Natural killer cell (primary cell): Measurements from ENCODE around the gene SNX19. TPM values are rescaled to one million over a fixed set of nuclear protein-coding genes. Genes with fewer than 3 reads are reported as not detected.

Experiments used
- ATAC-seq, 3 donors: fragments of 150-1000 bp in 2 of 3; fragments of 200-7000 bp in 1 of 3; cut with Tn5 transposase; 1 replicate in 1 of 3; 2 replicates in 2 of 3; pipeline ENCODE4 v1.10.0; 2021; ENCODE audit warnings: mild to moderate bottlenecking in 2 of 3, moderate library complexity in 2 of 3
- DNase-seq, 2 donors: peaks; one replicate each; pipeline versions ENCODE4 v3.0.0 to v3.0.0-alpha.2; 2013 to 2021; ENCODE audit warnings: mixed read lengths in 1 of 2
- H3K27ac ChIP-seq: one replicate; pipeline ENCODE4 v1.5.1; 2013; ENCODE audit warnings: mild to moderate bottlenecking, low read length
- H3K27me3 ChIP-seq: one replicate; pipeline ENCODE4 v1.6.1; 2013; ENCODE audit warnings: low read length; ENCODE audit not compliant: control insufficient read depth, insufficient read depth
- H3K36me3 ChIP-seq: one replicate; pipeline ENCODE4 v1.6.1; 2013; ENCODE audit warnings: low read length; ENCODE audit not compliant: control insufficient read depth, insufficient read depth
- H3K4me1 ChIP-seq: one replicate; pipeline ENCODE4 v1.6.1; 2013; ENCODE audit warnings: low read length; ENCODE audit not compliant: control insufficient read depth, insufficient read depth
- H3K4me3 ChIP-seq: one replicate; pipeline ENCODE4 v1.5.1; 2013; ENCODE audit warnings: low read length
- H3K9me3 ChIP-seq: one replicate; pipeline ENCODE4 v1.6.1; 2013; ENCODE audit warnings: low read length; ENCODE audit not compliant: control insufficient read depth, insufficient read depth
- H3K27ac Mint-ChIP-seq, 2 donors: one replicate each; pipeline ENCODE4 v1.8.0; 2022; ENCODE audit warnings: mild to moderate bottlenecking in 2 of 2, mixed read lengths in 2 of 2, moderate library complexity in 1 of 2
- H3K27me3 Mint-ChIP-seq, 2 donors: one replicate each; pipeline ENCODE4 v1.8.0; 2022; ENCODE audit warnings: low read depth in 2 of 2, mixed read lengths in 2 of 2
- H3K36me3 Mint-ChIP-seq: one replicate; pipeline ENCODE4 v1.8.0; 2022; ENCODE audit warnings: mixed read lengths
- H3K4me1 Mint-ChIP-seq, 2 donors: one replicate each; pipeline ENCODE4 v1.8.0; 2022; ENCODE audit warnings: mixed read lengths in 2 of 2
- H3K4me3 Mint-ChIP-seq: one replicate; pipeline ENCODE4 v1.8.0; 2022; ENCODE audit warnings: mild to moderate bottlenecking, moderate library complexity, mixed read lengths
- H3K9me3 Mint-ChIP-seq, 2 donors: one replicate each; pipeline ENCODE4 v1.8.0; 2022; ENCODE audit warnings: mixed read lengths in 2 of 2
- WGBS: methylation state at CpG from one replicate; pipeline ENCODE4 v1.1.7; 2013; ENCODE audit warnings: missing lambda C conversion rate; ENCODE audit not compliant: insufficient coverage; 5-methylcytosine and 5-hydroxymethylcytosine counted together
- intact Hi-C: fragments of 100-400 bp; cut with micrococcal nuclease; formaldehyde crosslinking; loops from one replicate; pipeline ENCODE4 v1.14.2; 2022
- total RNA-seq, 4 donors: library from RNA; stranded (reverse); fragments of 120-200 nt in 1 of 4; gene quantifications; one replicate each; pipeline versions ENCODE4 v1.2.3 to v1.2.4, GENCODE V29; 2013 to 2022
- TF ChIP-seq, protein P1 (sequence below): fragments of 200-600 bp; IDR thresholded peaks from one replicate; pipeline ENCODE4 v1.8.0; 2022; ENCODE audit warnings: antibody characterized with exemption

Gene SNX19
- total RNA-seq, 3 donors from 2014 or later (not counting 1 experiment from before 2014, with no cell fraction given), result 65.4 to 76.6 (median 72.0) TPM

DNA sequence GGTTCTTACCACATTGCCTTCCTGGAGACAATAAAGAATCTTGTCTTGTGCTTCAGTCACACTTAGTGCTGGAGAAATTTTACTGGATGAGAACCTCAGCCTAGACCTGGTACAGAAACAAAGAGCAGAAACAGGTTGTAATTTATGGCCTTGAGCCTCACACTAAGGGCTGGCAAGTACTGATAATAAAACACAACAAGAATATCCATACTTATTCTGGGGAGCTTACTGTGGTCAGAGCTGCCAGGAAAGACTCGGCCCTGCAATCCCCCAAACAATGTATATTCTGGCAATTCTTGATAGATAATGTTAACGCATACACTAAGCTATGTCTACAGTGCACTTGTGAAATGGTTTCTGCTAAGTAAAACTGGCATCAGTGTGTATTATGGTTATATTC, 9.7 kb downstream of the SNX19 start:
- Mint-ChIP-seq H3K4me1 (peaks cover 22 to 26% of the 10 kb centered on the region in 2 donors), H3K4me3 (no peak overlapping the region), H3K27me3 (no peaks in the 10 kb centered on the region), H3K9me3 (no peaks in the 10 kb centered on the region), H3K27ac (no peak overlapping the region), H3K36me3 (peaks cover 59% of the 10 kb centered on the region)
- peaks cover 78% of the 10 kb centered on the region for H3K36me3 ChIP-seq
- H3K4me3 ChIP-seq, result no peak overlapping the region
- no peaks in the 10 kb centered on the region for H3K4me1 ChIP-seq
- ATAC-seq (no peak), DNase-seq (no peak)
- H3K27ac ChIP-seq, result no peak overlapping the region
- no peaks in the 10 kb centered on the region for H3K27me3 ChIP-seq
- TF ChIP-seq, protein P1, sequence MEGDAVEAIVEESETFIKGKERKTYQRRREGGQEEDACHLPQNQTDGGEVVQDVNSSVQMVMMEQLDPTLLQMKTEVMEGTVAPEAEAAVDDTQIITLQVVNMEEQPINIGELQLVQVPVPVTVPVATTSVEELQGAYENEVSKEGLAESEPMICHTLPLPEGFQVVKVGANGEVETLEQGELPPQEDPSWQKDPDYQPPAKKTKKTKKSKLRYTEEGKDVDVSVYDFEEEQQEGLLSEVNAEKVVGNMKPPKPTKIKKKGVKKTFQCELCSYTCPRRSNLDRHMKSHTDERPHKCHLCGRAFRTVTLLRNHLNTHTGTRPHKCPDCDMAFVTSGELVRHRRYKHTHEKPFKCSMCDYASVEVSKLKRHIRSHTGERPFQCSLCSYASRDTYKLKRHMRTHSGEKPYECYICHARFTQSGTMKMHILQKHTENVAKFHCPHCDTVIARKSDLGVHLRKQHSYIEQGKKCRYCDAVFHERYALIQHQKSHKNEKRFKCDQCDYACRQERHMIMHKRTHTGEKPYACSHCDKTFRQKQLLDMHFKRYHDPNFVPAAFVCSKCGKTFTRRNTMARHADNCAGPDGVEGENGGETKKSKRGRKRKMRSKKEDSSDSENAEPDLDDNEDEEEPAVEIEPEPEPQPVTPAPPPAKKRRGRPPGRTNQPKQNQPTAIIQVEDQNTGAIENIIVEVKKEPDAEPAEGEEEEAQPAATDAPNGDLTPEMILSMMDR, result no peak
- 96% methylated on average over 2 of the region's 2 CpGs for WGBS
- H3K9me3 ChIP-seq, result no peaks in the 10 kb centered on the region
- intact Hi-C loops, result no loop called here

DNA sequence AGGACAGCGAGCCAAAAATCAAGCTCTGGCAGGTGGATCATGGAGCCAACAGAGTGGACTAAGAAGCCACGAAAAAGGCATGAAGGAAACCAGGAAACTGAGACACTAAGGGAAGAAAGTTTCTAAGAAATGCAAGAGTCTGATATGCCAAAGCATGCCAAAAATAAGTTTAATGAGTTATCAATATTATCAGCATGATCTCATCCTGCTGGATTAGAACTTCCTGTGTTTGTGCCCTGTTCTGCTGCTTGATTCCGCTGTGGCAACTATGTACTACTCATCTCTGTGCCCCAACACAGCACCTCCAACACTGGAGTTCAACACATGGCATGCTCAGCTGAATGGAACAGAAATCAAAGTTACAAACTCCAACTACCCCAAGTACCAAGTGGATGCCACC, 10.8 kb downstream of the SNX19 start:
- no peak for ATAC-seq
- Histone ChIP-seq H3K36me3 (peaks cover 89% of the 10 kb centered on the region), H3K4me3 (no peak overlapping the region), H3K27me3 (no peaks in the 10 kb centered on the region), H3K9me3 (no peaks in the 10 kb centered on the region), H3K4me1 (no peaks in the 10 kb centered on the region), H3K27ac (no peak overlapping the region)
- DNase-seq, result no peak
- H3K36me3 Mint-ChIP-seq, result peaks cover 67% of the 10 kb centered on the region
- no peak overlapping the region for H3K4me3 Mint-ChIP-seq
- WGBS, result 97% methylated on average over 3 of the region's 3 CpGs
- TF ChIP-seq, protein P1, result no peak
- peak overlapping the region in 1 of 2 donors; percentile 21 for H3K27ac Mint-ChIP-seq
- intact Hi-C loops, result no loop called here
- H3K27me3 Mint-ChIP-seq, result no peaks in the 10 kb centered on the region
- H3K9me3 Mint-ChIP-seq, result no peaks in the 10 kb centered on the region
- H3K4me1 Mint-ChIP-seq, result peaks cover 22 to 26% of the 10 kb centered on the region in 2 donors

DNA sequence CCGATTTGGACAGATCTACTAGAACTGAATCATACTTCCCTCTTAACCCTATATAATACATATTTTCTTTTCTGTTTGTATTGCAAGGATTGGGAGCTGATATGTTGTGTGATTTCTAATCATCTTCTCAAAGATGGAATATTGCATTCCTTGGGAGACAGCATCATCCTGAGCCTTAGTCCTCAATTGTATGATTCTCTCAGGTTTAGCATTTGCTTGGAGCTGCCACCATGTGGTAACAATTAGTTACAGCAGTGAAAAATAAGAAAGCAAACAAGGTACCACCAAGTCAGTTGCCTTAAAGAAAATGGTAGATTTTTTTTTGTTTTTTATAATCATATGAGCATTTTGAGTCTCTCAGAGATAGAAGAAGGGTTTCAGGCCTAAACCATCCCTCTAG, 11.9 kb downstream of the SNX19 start:
- H3K27ac Mint-ChIP-seq, result no peak overlapping the region
- TF ChIP-seq, protein P1, result no peak
- ATAC-seq, result no peak
- Histone ChIP-seq H3K4me3 (no peak overlapping the region), H3K4me1 (no peaks in the 10 kb centered on the region), H3K27ac (no peak overlapping the region), H3K9me3 (no peaks in the 10 kb centered on the region), H3K36me3 (peaks cover 91% of the 10 kb centered on the region), H3K27me3 (no peaks in the 10 kb centered on the region)
- no peaks in the 10 kb centered on the region for H3K27me3 Mint-ChIP-seq
- DNase-seq, result no peak
- H3K4me1 Mint-ChIP-seq, result peaks cover 15 to 19% of the 10 kb centered on the region in 2 donors
- H3K36me3 Mint-ChIP-seq, result peaks cover 67% of the 10 kb centered on the region
- no CpG with 5 or more reads among the region's 1 CpG for WGBS
- H3K4me3 Mint-ChIP-seq, result no peak overlapping the region
- intact Hi-C loops, result no loop called here
- no peaks in the 10 kb centered on the region for H3K9me3 Mint-ChIP-seq

DNA sequence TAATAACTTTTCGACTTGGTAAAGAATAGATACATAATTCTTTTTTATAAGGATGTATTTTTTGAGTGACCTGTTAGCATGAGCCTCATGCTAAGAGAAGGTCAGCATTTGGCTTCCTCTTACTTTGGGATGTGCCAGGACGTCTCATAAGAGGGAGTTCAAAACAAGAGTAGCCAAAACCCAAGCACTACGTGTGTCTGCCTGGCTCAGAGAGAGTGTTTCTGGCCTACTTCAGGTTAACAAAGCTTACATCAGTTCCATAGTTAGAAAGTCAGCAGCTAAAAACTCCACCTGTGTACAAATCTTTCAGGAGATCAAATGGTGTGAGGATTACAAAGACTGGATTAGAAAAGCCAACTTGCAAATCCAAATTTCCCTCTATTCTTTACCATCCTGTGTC, 13.9 kb downstream of the SNX19 start:
- H3K9me3 Mint-ChIP-seq, result no peaks in the 10 kb centered on the region
- 94% methylated on average over 2 of the region's 3 CpGs for WGBS
- DNase-seq (no peak), ATAC-seq (no peak)
- Histone ChIP-seq H3K4me3 (no peak overlapping the region), H3K36me3 (peaks cover 96% of the 10 kb centered on the region), H3K27me3 (no peaks in the 10 kb centered on the region), H3K9me3 (no peaks in the 10 kb centered on the region), H3K4me1 (no peaks in the 10 kb centered on the region), H3K27ac (no peak overlapping the region)
- TF ChIP-seq, protein P1, result no peak
- no peak overlapping the region for H3K27ac Mint-ChIP-seq
- intact Hi-C loops, result no loop called here
- no peaks in the 10 kb centered on the region for H3K27me3 Mint-ChIP-seq
- H3K36me3 Mint-ChIP-seq, result peaks cover 56% of the 10 kb centered on the region
- H3K4me3 Mint-ChIP-seq, result no peak overlapping the region
- peaks cover 4 to 9% of the 10 kb centered on the region in 2 donors for H3K4me1 Mint-ChIP-seq
